ENCODE measurements around the gene COTL1.
"Not testable (repeated sequence)": the region's sequence is repeated elsewhere in the genome, so short reads cannot be mapped to it uniquely, and the experiment has no call there.

Gene COTL1

DNA sequence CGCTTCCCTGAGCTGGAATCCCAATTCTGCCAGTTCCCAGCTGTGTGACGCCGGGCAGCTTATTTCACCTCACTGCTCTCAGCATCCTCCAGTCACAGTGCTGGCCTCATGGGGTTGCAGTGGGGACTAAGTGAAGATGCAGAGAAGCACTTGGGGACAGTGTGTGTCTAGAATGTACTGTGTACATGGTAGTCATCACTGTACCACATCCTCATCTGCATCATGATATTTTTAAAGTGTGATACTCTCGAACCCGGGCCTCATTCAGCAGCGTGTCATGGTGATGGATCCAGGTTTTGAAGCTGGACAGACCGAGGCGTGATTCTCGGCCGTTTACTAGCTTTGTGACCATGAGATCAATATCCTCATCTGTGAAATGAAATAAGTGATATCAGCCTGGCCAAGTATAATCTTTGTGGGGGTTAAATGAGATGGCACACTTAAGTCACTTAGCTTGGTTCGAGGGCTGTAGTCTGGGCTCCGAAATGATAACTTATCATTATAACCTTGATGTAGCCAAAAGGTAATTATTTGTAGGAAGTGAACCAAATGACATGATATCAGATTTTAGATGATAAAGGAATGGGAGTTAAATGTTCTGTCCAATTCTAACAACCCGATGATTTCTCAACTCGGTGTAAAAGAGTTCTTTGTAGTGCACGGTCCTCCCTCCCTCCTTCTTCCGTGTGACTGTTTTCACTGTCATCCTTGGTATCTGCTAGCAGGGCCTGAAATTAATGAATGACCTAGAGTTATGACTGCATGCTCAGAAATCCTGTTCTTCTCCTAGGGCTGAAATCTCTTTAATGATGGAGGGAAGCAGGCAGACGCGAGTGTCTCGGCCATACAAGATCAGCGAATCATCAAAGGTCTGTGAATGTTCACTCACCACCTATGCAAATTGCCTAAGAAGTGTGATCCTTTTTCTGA, 32.4 kb upstream of the COTL1 start:
- no peak for DNase-seq
- H3K27me3 Mint-ChIP-seq = peaks cover 7% of the 10 kb centered on the region
- no peaks in the 10 kb centered on the region for H3K9me3 Mint-ChIP-seq
- peak overlapping the region; percentile 8 for H3K27ac Mint-ChIP-seq
- peak overlapping the region; percentile 80 for H3K4me3 Mint-ChIP-seq
- peaks cover 22% of the 10 kb centered on the region for H3K36me3 Mint-ChIP-seq (ENCODE audit: low read depth)
- no peak for ATAC-seq
- peaks cover 50% of the 10 kb centered on the region for H3K4me1 Mint-ChIP-seq

DNA sequence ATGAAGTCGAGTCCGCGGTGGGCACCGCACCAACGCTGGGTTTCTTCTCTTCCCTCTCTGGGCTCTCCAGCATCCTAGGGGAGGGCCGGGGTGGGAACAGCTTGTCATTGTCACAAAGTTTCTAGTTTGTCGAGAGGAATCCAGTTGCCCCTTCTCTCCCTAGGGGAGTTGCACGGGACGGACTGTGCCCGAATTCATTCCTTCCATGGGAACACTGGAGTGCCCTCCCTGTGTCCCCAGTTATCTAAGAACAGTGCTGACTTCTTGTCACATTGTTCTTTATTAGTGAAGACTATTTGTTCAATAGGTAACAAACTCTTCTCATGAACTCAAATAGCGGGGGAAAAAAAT, 31.6 kb upstream of the COTL1 start:
- peaks cover 19% of the 10 kb centered on the region for H3K36me3 Mint-ChIP-seq (ENCODE audit: low read depth)

DNA sequence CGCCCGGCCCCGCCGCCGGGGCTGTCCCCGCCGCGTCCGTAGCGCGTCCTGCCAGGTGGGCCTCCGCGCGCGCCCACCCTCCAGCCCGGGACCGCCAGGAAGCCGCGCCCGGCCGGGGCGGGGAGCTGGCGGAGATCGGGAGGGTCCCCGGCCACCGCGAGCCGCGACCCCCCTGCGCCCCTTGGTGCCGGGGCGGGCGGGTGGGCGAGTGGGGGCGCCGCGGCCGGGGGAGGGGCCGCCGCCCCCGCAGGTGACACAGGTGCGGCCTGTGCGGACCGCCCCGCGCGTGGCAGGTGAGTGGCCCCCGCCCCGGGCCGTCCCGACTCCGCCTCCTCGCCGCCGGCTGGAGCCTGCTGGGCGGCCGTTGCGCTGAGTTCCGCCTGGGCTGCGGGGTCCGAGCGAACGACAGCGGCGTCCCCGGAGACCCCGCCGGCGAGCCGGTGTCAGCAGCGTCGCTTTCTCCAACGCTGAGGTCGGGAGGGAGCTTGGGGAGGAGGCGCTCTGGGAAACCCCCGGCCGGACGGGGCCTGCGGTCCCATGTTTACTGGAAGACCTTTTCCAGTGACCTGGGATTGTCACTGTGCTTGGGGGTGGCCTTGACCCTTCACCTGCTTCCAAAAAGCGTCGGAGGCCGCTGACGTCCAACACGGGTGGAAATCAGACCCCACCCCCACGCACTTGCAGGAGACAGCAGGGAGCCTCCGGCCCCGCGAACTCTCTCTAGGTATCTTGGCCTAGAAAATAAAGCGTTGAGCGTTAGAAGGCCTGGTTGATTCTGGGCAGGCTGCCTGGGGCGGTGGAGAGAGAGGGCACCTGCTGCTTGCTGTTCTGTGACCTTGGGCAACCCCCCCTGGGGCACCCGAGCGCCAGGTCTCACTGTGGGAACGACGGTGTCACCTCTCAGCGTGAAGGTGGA, 31.0 kb upstream of the COTL1 start:
- peak overlapping the region; percentile 80 for H3K4me3 Mint-ChIP-seq
- ATAC-seq (peak; percentile 63), DNase-seq (peak; percentile 54)
- H3K4me1 Mint-ChIP-seq = peaks cover 48% of the 10 kb centered on the region
- H3K36me3 Mint-ChIP-seq (ENCODE audit: low read depth) = peaks cover 19% of the 10 kb centered on the region
- H3K27me3 Mint-ChIP-seq = peaks cover 7% of the 10 kb centered on the region
- H3K9me3 Mint-ChIP-seq = no peaks in the 10 kb centered on the region
- peak overlapping the region; percentile 67 for H3K27ac Mint-ChIP-seq

More for the DNA sequence above, 31.6 kb upstream of the COTL1 start:
- Mint-ChIP-seq H3K27ac (peak overlapping the region; percentile 67), H3K9me3 (no peaks in the 10 kb centered on the region), H3K4me3 (peak overlapping the region; percentile 80), H3K4me1 (peaks cover 46% of the 10 kb centered on the region), H3K27me3 (peaks cover 7% of the 10 kb centered on the region)
- ATAC-seq (no peak), DNase-seq (no peak)

DNA sequence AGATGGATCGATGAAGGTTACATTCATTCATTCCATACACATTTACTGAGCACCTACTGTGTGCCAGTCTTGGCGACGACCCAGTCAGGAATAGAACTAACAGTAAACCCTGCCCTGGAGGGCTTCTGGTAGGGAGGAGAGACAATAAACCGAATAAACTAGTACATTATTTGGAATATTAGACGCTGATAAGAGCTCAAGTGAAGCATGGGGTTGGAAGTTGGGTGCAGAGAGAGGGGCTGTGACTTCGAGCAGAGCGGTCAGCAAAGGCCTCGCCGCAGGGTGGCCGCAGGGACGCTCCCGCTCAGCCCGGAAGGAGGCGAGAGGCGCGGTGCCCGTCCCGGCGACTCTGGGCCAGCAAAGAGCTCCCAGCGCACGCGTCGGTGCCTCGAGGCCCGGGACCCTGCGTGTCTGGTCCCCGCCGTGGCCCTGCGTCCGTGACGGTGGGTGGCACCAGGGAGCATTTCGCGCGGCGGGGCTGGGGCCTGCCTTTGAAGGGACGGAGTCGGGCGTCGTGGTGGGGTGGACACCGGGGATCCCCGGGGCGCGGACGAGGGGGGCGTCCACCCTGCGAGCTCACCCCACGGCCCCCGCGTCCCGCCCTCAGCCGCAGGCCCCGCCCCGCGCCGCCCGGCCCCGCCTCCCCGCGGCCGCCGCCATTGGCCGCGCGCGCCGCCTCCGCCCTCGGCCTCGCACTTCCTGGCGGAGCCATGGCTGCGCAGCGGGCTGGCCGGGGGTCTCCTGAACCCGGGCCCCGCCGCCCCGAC, 30.1 kb upstream of the COTL1 start, which contains the start of gene KLHL36:
KLHL36 (plus strand) TSS at position 684 of the 767 bp plus-strand sequence. CDS start 2,357 bp downstream, outside the sequence.
- Mint-ChIP-seq H3K4me3 (peak within 1 kb of the TSS; percentile 87), H3K27me3 (peaks cover 7% of the 10 kb centered on the region), H3K9me3 (no peaks in the 10 kb centered on the region), H3K36me3 (ENCODE audit: low read depth) (peaks cover 17% of the 10 kb centered on the region), H3K27ac (peak within 1 kb of the TSS; percentile 89), H3K4me1 (peaks cover 47% of the 10 kb centered on the region)
- DNase-seq = peak; percentile 78
- peak; percentile 82 for ATAC-seq

DNA sequence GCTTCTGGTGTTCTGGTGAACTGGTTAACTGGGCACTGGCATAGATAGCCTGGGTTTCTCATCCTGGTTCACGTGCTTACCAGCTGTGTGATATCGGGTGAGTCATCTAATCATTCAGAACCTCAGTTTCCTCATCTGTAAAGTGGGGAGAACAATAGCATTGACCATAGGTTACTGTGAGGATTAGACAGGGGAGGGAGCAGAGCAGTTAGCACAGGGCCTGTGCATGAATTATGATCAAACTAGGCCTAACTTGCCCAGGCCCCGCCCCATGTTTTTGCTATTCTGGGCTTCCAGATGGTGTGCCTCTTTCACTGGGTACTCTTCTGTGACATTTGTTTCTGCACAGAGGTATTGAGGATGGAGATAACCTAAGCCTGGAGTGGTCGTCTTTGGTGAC, 25.8 kb upstream of the COTL1 start:
- Mint-ChIP-seq H3K4me3 (no peak overlapping the region), H3K36me3 (ENCODE audit: low read depth) (peaks cover 3% of the 10 kb centered on the region), H3K27ac (no peak overlapping the region), H3K9me3 (peaks cover 7% of the 10 kb centered on the region), H3K27me3 (peaks cover 7% of the 10 kb centered on the region), H3K4me1 (peaks cover 40% of the 10 kb centered on the region)
- no peak for DNase-seq
- ATAC-seq = no peak

DNA sequence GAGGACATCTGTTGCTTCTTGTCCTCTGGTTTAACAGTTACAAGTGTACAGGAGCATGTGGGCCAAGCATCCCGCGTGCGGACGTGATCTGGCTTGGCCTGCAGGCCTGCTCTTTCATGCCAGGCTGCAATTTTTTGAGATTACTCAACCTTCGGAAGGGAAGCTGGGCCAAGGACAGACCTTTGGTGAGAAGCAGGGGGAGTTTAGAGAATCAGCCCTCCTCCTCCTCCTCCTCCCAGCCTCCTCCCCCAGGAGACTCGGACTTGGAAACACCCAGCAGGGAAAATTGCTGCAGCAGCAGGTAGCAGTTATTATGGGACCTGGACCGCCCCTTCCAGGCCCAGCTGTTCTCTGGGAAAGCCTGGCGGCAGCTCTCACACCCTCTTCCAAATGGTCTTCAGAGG, 25.3 kb upstream of the COTL1 start:
- H3K4me1 Mint-ChIP-seq = peaks cover 41% of the 10 kb centered on the region

DNA sequence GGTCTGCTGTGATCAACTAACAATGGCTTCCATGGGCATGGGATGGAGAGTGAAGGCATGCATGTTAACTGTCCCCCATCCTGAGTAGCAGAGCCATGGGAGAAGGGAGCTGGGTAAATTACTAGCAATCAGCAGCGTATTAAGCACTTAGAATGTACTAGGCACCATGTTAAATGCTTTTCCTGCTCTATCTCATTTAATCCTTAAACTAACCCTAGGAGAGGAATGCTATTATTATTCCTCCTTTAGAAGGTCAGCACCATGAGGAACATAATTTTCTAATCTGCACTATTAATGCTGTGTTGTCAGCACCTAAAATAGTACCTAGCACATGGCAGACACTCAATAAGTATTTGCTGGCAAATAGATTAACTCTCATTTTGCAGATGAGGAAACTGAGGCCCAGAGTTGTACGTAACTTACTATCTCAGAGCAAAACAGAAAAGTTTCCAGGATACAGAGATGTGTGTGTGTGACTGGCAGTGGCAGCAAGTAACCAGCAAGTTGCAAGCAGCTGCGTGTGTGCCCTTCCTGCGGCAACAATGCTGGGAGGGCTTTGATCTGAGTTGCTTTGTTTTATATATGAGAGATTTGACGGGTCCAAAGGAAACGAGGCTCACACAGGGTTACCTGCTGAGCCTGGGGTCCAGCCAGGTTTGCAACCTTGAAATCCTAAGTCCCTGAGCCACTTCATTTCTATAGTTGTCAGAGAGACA, 23.9 kb upstream of the COTL1 start:
- peaks cover 3% of the 10 kb centered on the region for H3K36me3 Mint-ChIP-seq (ENCODE audit: low read depth)

More for the DNA sequence above, 25.3 kb upstream of the COTL1 start:
- Mint-ChIP-seq H3K27me3 (peaks cover 7% of the 10 kb centered on the region), H3K9me3 (peaks cover 7% of the 10 kb centered on the region), H3K36me3 (ENCODE audit: low read depth) (peaks cover 3% of the 10 kb centered on the region), H3K4me3 (no peak overlapping the region), H3K27ac (no peak overlapping the region)
- DNase-seq = no peak
- ATAC-seq = no peak

DNA sequence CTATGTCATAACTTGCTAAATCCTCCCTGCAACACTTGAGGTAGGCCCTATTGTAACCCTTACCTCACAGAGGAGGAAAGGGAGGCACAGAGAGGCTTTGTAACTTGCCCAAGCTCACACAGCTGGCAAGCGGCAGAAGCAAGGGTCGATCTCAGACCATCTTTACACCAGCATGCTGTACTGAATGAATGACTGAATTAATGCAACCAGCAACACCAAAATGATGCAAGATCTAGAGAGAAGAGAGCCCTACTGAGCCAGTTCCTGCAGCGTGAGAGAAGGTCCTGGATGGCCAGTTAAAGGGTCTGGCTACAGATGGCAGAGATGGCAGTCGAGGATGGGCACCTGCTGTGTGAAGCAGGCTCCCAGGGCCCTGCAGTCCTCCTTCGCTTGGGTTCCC, 22.3 kb upstream of the COTL1 start:
- Mint-ChIP-seq H3K4me1 (peaks cover 41% of the 10 kb centered on the region), H3K27me3 (no peaks in the 10 kb centered on the region), H3K9me3 (peaks cover 7% of the 10 kb centered on the region), H3K36me3 (ENCODE audit: low read depth) (peaks cover 3% of the 10 kb centered on the region), H3K4me3 (no peak overlapping the region), H3K27ac (no peak overlapping the region)
- ATAC-seq (no peak), DNase-seq (no peak)

More for the DNA sequence above, 23.9 kb upstream of the COTL1 start:
- Mint-ChIP-seq H3K9me3 (peaks cover 7% of the 10 kb centered on the region), H3K27ac (peak overlapping the region; percentile 1), H3K27me3 (peaks cover 2% of the 10 kb centered on the region), H3K4me1 (peaks cover 41% of the 10 kb centered on the region), H3K4me3 (no peak overlapping the region)
- no peak for DNase-seq
- ATAC-seq = no peak

DNA sequence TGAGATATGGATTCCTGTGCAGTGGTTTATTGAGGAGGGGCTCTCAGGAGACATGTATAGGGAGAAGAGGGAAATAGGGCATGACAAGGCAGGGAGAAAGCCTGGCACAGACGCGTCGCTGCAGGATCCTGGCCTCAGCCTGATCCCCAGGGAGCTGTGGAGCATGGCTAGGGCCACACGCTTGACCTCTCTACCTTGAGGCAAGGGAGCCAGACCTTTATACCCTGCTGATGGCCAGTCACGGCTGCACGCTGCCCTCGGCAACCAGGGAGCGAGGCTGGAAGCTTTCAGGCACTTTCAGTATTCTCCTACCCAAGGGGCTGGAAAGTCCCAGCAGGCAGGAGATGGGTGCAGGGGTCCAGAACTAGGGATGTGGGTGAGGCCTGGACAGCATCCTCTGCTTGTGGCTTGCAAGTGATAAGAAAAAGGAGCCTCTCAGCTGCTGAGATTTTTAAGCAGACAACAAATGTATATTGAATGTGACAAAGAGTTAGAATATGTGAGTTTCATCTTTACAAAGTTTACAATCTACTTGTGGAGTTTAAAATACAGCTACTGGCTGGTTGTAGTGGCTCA, 20.4 kb upstream of the COTL1 start:
- DNase-seq (no peak), ATAC-seq (peak; percentile 13)
- Mint-ChIP-seq H3K27me3 (peaks cover 4% of the 10 kb centered on the region), H3K27ac (no peak overlapping the region), H3K9me3 (peaks cover 7% of the 10 kb centered on the region), H3K4me1 (peaks cover 37% of the 10 kb centered on the region), H3K36me3 (ENCODE audit: low read depth) (peaks cover 3% of the 10 kb centered on the region), H3K4me3 (no peak overlapping the region)

DNA sequence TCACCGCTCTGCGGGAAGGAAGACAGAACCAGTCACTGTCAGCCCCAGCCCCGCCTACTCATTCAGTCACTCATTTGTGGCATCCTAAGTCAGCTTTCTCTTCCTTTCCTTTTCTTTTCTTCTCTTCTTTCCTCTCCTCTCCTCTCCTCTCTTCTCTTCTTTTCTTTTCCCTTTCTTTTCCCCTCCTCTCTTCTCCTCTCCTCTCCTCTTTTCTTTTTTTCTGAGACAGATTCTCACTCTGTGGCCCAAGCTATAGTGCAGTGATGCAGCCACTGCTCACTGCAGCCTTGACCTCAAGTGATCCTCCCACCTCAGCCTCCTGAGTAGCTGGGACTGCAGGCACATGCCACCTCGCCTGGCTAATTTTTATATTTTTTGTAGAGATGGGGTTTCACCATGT, 19.8 kb upstream of the COTL1 start:
- Mint-ChIP-seq H3K4me1 (peaks cover 36% of the 10 kb centered on the region), H3K27me3 (peaks cover 4% of the 10 kb centered on the region), H3K4me3 (no peak overlapping the region), H3K27ac (no peak overlapping the region), H3K9me3 (peaks cover 7% of the 10 kb centered on the region), H3K36me3 (ENCODE audit: low read depth) (peaks cover 3% of the 10 kb centered on the region)
- DNase-seq (no peak), ATAC-seq (no peak)

DNA sequence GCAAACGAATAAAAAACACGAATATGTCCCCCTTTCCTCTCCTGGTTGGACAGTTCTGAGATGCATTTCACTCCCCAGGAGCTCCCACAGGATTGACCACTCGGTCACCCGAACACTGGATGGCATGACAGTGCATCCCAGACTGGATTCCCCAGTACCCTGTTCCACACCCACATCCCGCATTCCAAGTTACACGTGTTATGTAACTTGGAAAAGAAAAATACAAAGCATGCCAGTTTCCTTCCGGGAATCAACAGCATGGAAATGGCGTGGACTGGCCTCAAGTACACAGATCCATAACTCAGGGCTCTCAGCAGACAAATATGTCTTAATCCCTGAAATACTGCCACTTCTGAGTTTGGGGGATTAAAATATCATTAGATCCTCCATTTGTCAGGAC, 17.8 kb upstream of the COTL1 start:
- ATAC-seq (no peak), DNase-seq (no peak)
- peaks cover 35% of the 10 kb centered on the region for H3K4me1 Mint-ChIP-seq
- no peak overlapping the region for H3K4me3 Mint-ChIP-seq
- peaks cover 3% of the 10 kb centered on the region for H3K36me3 Mint-ChIP-seq (ENCODE audit: low read depth)
- H3K27ac Mint-ChIP-seq = no peak overlapping the region
- H3K27me3 Mint-ChIP-seq = peaks cover 4% of the 10 kb centered on the region
- peaks cover 7% of the 10 kb centered on the region for H3K9me3 Mint-ChIP-seq

DNA sequence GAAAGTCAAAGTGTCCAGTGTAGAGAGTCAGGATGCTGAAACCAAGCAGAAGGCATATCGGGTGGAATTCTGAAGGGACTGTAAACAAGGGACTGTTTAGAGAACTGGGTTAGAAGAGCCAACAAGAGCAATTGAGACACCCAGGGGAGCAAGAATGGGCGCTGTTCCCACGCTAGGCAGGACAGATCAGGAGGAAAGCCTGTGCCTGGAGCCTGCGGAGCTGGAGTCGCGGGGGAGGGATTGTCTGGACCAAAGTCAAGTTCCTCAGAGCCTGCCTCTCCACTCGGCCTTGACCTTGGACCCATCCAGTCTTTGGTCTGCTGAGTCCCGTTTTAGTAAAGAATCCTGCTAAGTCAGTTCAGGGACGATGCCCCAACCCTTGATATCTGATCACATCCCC, 15.7 kb upstream of the COTL1 start:
- Mint-ChIP-seq H3K27ac (no peak overlapping the region), H3K36me3 (ENCODE audit: low read depth) (no peaks in the 10 kb centered on the region), H3K27me3 (peaks cover 5% of the 10 kb centered on the region), H3K9me3 (no peaks in the 10 kb centered on the region), H3K4me1 (peaks cover 31% of the 10 kb centered on the region), H3K4me3 (no peak overlapping the region)
- DNase-seq (no peak), ATAC-seq (no peak)

DNA sequence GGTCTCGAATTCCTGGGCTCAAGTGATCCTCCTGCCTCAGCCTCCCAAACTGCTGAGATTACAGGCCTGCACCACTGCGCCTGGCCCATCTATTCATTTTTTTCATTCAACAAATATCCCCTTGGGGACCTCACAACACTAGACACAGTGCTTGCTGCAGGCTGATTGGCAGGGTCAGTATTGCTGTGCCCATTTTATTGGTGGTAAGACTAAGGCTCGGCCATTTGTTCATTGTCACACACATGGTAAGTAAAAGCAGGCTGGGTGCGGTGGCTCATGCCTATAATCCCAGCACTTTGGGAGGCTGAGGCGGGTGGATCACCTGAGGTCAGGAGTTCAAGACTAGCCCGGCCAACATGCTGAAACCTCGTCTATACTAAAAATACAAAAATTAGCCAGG, 15.0 kb upstream of the COTL1 start:
- H3K36me3 Mint-ChIP-seq (ENCODE audit: low read depth); H3K27me3 Mint-ChIP-seq; DNase-seq; ATAC-seq; H3K9me3 Mint-ChIP-seq; H3K27ac Mint-ChIP-seq; H3K4me3 Mint-ChIP-seq: not testable (repeated sequence)
- peaks cover 27% of the 10 kb centered on the region for H3K4me1 Mint-ChIP-seq

All from activated naive CD8-positive, alpha-beta T cell treated with anti-CD3 and anti-CD28 coated beads, Interleukin-2, amount 50 U/mL, for 24 hours (primary cell).